ENCODE measurements around the gene BANP.
"Not testable (repeated sequence)": the region's sequence is repeated elsewhere in the genome, so short reads cannot be mapped to it uniquely, and the experiment has no call there.

Gene BANP

DNA sequence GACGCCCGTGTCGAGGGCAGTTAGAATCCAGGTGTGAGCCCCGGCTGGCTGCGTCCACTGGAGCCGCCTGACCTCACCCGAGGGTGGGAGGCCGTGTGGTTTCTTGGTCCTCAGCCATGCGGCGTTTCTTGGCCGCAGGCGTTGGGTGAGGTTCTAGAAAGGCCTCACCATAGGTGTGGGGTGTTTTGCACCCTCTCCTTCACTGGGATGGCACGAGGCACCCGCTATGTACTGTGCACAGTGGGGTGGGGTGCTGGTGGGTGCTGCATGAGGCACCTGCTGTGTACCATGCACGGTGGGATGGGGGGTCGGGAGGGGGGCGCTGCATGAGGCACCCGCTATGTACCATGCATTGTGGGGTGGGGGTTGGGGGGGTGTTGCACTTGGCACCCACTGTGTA lies 169.6 kb downstream of the BANP start:
- no peak for DNase-seq (ENCODE audit: extremely low read depth, low read depth)
- TF ChIP-seq, protein P1, sequence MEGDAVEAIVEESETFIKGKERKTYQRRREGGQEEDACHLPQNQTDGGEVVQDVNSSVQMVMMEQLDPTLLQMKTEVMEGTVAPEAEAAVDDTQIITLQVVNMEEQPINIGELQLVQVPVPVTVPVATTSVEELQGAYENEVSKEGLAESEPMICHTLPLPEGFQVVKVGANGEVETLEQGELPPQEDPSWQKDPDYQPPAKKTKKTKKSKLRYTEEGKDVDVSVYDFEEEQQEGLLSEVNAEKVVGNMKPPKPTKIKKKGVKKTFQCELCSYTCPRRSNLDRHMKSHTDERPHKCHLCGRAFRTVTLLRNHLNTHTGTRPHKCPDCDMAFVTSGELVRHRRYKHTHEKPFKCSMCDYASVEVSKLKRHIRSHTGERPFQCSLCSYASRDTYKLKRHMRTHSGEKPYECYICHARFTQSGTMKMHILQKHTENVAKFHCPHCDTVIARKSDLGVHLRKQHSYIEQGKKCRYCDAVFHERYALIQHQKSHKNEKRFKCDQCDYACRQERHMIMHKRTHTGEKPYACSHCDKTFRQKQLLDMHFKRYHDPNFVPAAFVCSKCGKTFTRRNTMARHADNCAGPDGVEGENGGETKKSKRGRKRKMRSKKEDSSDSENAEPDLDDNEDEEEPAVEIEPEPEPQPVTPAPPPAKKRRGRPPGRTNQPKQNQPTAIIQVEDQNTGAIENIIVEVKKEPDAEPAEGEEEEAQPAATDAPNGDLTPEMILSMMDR (IDR thresholded peaks at IDR 0.05; ENCODE audit: low read depth, low read length): no peak

DNA sequence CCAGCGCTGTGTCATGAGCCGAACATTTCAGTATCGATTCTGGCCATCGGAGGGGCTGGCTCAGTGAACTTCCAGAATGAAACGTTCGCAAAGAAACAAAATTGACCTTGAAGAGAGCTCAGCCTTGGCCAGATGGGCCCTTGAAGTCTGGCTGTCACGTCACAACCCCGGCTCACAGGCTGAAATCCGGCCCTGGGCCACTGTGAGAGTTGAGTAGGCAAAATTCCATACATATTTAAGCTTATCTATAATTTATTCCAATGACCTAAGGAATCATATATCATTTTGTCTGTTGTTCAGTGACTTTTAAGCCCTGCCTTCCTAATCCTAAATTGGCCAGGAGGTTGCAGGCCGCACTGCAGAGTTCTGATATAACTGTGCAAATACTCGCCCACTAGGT lies 170.2 kb downstream of the BANP start:
- not testable (repeated sequence) for DNase-seq (ENCODE audit: extremely low read depth, low read depth)

- TF ChIP-seq, protein P1 (IDR thresholded peaks at IDR 0.05; ENCODE audit: low read depth, low read length): no peak
- DNase-seq (ENCODE audit: extremely low read depth, low read depth): no peak
Measured at GRCh38 chr16:88121886-88122580, 170.8 kb downstream of the BANP start.

Data from AG09319 (cell line).